HG03575 (cell line): ENCODE results near the gene SNX20.

Experiments
- ATAC-seq: cut with Tn5 transposase; IDR thresholded peaks from one replicate; pipeline ENCODE4 v1.9.1; 2021; ENCODE audit not compliant: unreplicated experiment, insufficient number of reproducible peaks, low FRiP score; ENCODE audit errors: extremely low read depth

Gene SNX20

GRCh38 chr16:50626868-50627267 is 54.2 kb downstream of the SNX20 start:
- no peak for ATAC-seq

- no peak for ATAC-seq
These were observed 55.7 kb downstream of the SNX20 start for GRCh38 chr16:50625374-50625773.

- ATAC-seq, result no peak
These were observed 56.6 kb downstream of the SNX20 start for GRCh38 chr16:50624449-50624970.

- no peak for ATAC-seq
These were observed 58.3 kb downstream of the SNX20 start for GRCh38 chr16:50622643-50623369.

GRCh38 chr16:50622029-50622428 is 59.1 kb downstream of the SNX20 start:
- no peak for ATAC-seq
